GM13976 (cell line): ENCODE data around the gene LRRC32.

Source experiments
- DNase-seq: peaks from one replicate; pipeline ENCODE4 v3.0.0; 2012; ENCODE audit warnings: low spot score
- CTCF ChIP-seq: IDR thresholded peaks from 2 replicates; pipeline ENCODE4 v1.5.1; 2012; ENCODE audit warnings: borderline replicate concordance, mild to moderate bottlenecking; ENCODE audit not compliant: insufficient read depth; ENCODE audit errors: extremely low read depth, missing control alignments, control extremely low read depth
- in situ Hi-C: fragments of 300-500 bp; cut with MboI; formaldehyde crosslinking; loops from one replicate; pipeline ENCODE4 v1.12.0; 2022; ENCODE audit warnings: low sequenced_read_pairs, mixed read lengths, inconsistent platforms; ENCODE audit not compliant: unreplicated experiment

Gene LRRC32

GRCh38 chr11:76658651-76659650, 11.6 kb downstream of the LRRC32 start:
- in situ Hi-C loops, result no loop called here
- no peak for TF ChIP-seq CTCF
- DNase-seq, result peak; percentile 24

GRCh38 chr11:76658231-76658630, 12.3 kb downstream of the LRRC32 start:
- DNase-seq, result peak; percentile 18
- no peak for TF ChIP-seq CTCF
- in situ Hi-C loops, result no loop called here

- in situ Hi-C loops, result no loop called here
- no peak for TF ChIP-seq CTCF
- DNase-seq, result peak; percentile 24
These were observed 13.1 kb downstream of the LRRC32 start for GRCh38 chr11:76657187-76658170.

GRCh38 chr11:76656571-76657081, 13.9 kb downstream of the LRRC32 start:
- DNase-seq, result peak; percentile 36
- TF ChIP-seq CTCF, result no peak
- in situ Hi-C loops, result no loop called here

- in situ Hi-C loops, result no loop called here
- no peak for DNase-seq
- TF ChIP-seq CTCF, result no peak
These were observed 14.5 kb downstream of the LRRC32 start for GRCh38 chr11:76656050-76656531.

GRCh38 chr11:76655501-76656049, 15.0 kb downstream of the LRRC32 start:
- no peak for DNase-seq
- in situ Hi-C loops, result no loop called here
- no peak for TF ChIP-seq CTCF
